Astrocyte of the hippocampus (primary cell): Measurements from ENCODE around the gene CMA1.
"Not testable (repeated sequence)": the region's sequence is repeated elsewhere in the genome, so short reads cannot be mapped to it uniquely, and the experiment has no call there.

ENCODE experiments used
- DNase-seq: peaks from one replicate; pipeline ENCODE4 v3.0.0; 2011; ENCODE audit warnings: low read depth, low spot score

CMA1 gene

GRCh38 chr14:24508155-24508840 lies at the start of gene CMA1:
Gene CMA1, minus strand, starts transcription at chr14:24508265. Its CDS starts 30 bp downstream, at chr14:24508235.
- no peak for DNase-seq

GRCh38 chr14:24556756-24557155 lies 48.7 kb upstream of the CMA1 start:
- peak; percentile 60 for DNase-seq

- DNase-seq = not testable (repeated sequence)
Observed at GRCh38 chr14:24549064-24549463, 41.0 kb upstream of the CMA1 start.

GRCh38 chr14:24542346-24542936 lies 34.4 kb upstream of the CMA1 start:
- no peak for DNase-seq

GRCh38 chr14:24535737-24536136 lies 27.7 kb upstream of the CMA1 start:
- DNase-seq = no peak

- DNase-seq = no peak
Observed at GRCh38 chr14:24534286-24534685, 26.2 kb upstream of the CMA1 start.

GRCh38 chr14:24525877-24526620 lies 18.0 kb upstream of the CMA1 start:
- DNase-seq = not testable (repeated sequence)

- no peak for DNase-seq
Observed at GRCh38 chr14:24518851-24519250, 10.8 kb upstream of the CMA1 start.

- no peak for DNase-seq
Observed at GRCh38 chr14:24514209-24514608, 6.1 kb upstream of the CMA1 start.

GRCh38 chr14:24513009-24513408 lies 4.9 kb upstream of the CMA1 start:
- DNase-seq = peak; percentile 33

- DNase-seq = no peak
Observed at GRCh38 chr14:24506443-24506842, 1.6 kb downstream of the CMA1 start.

- no peak for DNase-seq
Observed at GRCh38 chr14:24504425-24504950, 3.6 kb downstream of the CMA1 start.

- not testable (repeated sequence) for DNase-seq
Observed at GRCh38 chr14:24491586-24492408, 16.3 kb downstream of the CMA1 start.

GRCh38 chr14:24483604-24484252 lies 24.3 kb downstream of the CMA1 start:
- DNase-seq = peak; percentile 62

- DNase-seq = peak; percentile 49
Observed at GRCh38 chr14:24482699-24483303, 25.3 kb downstream of the CMA1 start.

- DNase-seq = peak; percentile 38
Observed at GRCh38 chr14:24481622-24482324, 26.3 kb downstream of the CMA1 start.

- not testable (repeated sequence) for DNase-seq
Observed at GRCh38 chr14:24479999-24480398, 28.1 kb downstream of the CMA1 start.

- no peak for DNase-seq
Observed at GRCh38 chr14:24475261-24475660, 32.8 kb downstream of the CMA1 start.

GRCh38 chr14:24473211-24473610 lies 34.9 kb downstream of the CMA1 start:
- DNase-seq = no peak

GRCh38 chr14:24470450-24470849 lies 37.6 kb downstream of the CMA1 start:
- not testable (repeated sequence) for DNase-seq
